A549 (cell line): ENCODE measurements around the gene ENTHD1. TPM values are rescaled to one million over a fixed set of nuclear protein-coding genes. Genes with fewer than 3 reads are reported as not detected.

ENCODE experiments used
- ATAC-seq, 2 experiments: fragments of 200-7000 bp in 1 of 2; fragments of >200 bp in 1 of 2; cut with Nextera tagmentation in 1 of 2; cut with Tn5 transposase in 1 of 2; 3 replicates each; pipeline versions ENCODE4 v1.8.0 to v1.9.1; 2018 to 2020; ENCODE audit warnings: mild to moderate bottlenecking in 1 of 2, moderate library complexity in 1 of 2
- CTCF ChIA-PET: fragments of 300-600 bp; sonication (Branson Sonifier 250); formaldehyde crosslinking; extraction: SDS; loops from one replicate; lab custom pipeline; 2021; ENCODE audit warnings: antibody characterized with exemption, inconsistent platforms; lab: Yijun Ruan, JAX
- POLR2A ChIA-PET: fragments of 350-600 bp; formaldehyde crosslinking; extraction: SDS; loops from one replicate; lab custom pipeline; 2021; ENCODE audit warnings: antibody characterized with exemption, inconsistent platforms; lab: Yijun Ruan, JAX
- DNase-seq, 2 experiments: peaks; one replicate each; pipeline versions ENCODE4 v3.0.0 to v3.0.0-alpha.2; 2011 to 2016; ENCODE audit warnings: low read depth in 1 of 2, low spot score in 1 of 2
- FAIRE-seq: peaks from 2 replicates; lab custom pipeline; 2011; peaks lifted over from hg19 to GRCh38; lab: Jason Lieb, UNC
- H3K27ac ChIP-seq, 2 experiments: fragments of >200 bp; sonication (Bioruptor Twin); formaldehyde crosslinking; 3 replicates each; pipeline ENCODE4 v1.5.1; 2016 to 2017
- H3K4me1 ChIP-seq: fragments of >200 bp; sonication (Bioruptor Twin); formaldehyde crosslinking; 3 replicates; pipeline ENCODE4 v1.6.1; 2016
- H3K4me2 ChIP-seq: fragments of >200 bp; sonication (Bioruptor Twin); formaldehyde crosslinking; 3 replicates; pipeline ENCODE4 v1.6.1; 2016
- H3K4me3 ChIP-seq: fragments of >200 bp; sonication (Bioruptor Twin); formaldehyde crosslinking; 3 replicates; pipeline ENCODE4 v1.5.1; 2016
- H3K9me3 ChIP-seq: fragments of >200 bp; sonication (Bioruptor Twin); formaldehyde crosslinking; 3 replicates; pipeline ENCODE4 v1.6.1; 2016
- BCL3 ChIP-seq: fragments of >200 bp; sonication (Bioruptor Twin); formaldehyde crosslinking; IDR thresholded peaks from 3 replicates; pipeline ENCODE4 v1.6.1; 2016
- CBX8 ChIP-seq: fragments of 200-600 bp; sonication (generic); IDR thresholded peaks from 2 replicates; pipeline ENCODE4 v1.6.1; 2016
- CEBPB ChIP-seq, 2 experiments: fragments of >200 bp in 1 of 2; sonication (Bioruptor Twin) in 1 of 2; formaldehyde crosslinking in 1 of 2; IDR thresholded peaks; 2 replicates each; pipeline ENCODE4 v1.6.1; 2012 to 2016
- CHD2 ChIP-seq: fragments of 150-350 bp; IDR thresholded peaks from 2 replicates; pipeline ENCODE4 v1.6.1; 2014; ENCODE audit warnings: low read length; ENCODE audit not compliant: partially characterized antibody
- EHF ChIP-seq: fragments of 250-450 bp; sonication (Bioruptor Pico); IDR thresholded peaks from 2 replicates; pipeline ENCODE4 v1.5.0; 2020; ENCODE audit warnings: mild to moderate bottlenecking
- EP300 ChIP-seq, 2 experiments: fragments of >200 bp; sonication (Bioruptor Twin); formaldehyde crosslinking; IDR thresholded peaks; 2 replicates in 1 of 2; 3 replicates in 1 of 2; pipeline ENCODE4 v1.6.1; 2016 to 2017
- FOSL2 ChIP-seq, 2 experiments: fragments of 450-650 bp in 1 of 2; fragments of >200 bp in 1 of 2; sonication (Bioruptor Twin) in 1 of 2; formaldehyde crosslinking; IDR thresholded peaks; 2 replicates each; pipeline versions ENCODE4 v1.5.0 to v1.6.1; 2016 to 2020; ENCODE audit warnings: mild to moderate bottlenecking in 1 of 2, moderate library complexity in 1 of 2
- FOXS1 ChIP-seq: fragments of 250-450 bp; sonication (Bioruptor Pico); IDR thresholded peaks from 2 replicates; pipeline ENCODE4 v1.5.0; 2020; ENCODE audit warnings: mild to moderate bottlenecking, moderate library complexity
- HDAC2 ChIP-seq: fragments of 200-600 bp; sonication (generic); IDR thresholded peaks from 2 replicates; pipeline ENCODE4 v1.6.1; 2016
- HEYL ChIP-seq: fragments of 250-450 bp; sonication (Bioruptor Pico); IDR thresholded peaks from 2 replicates; pipeline ENCODE4 v1.8.0; 2021; ENCODE audit warnings: mild to moderate bottlenecking, moderate library complexity
- HOXB13 ChIP-seq: fragments of 250-450 bp; sonication (Bioruptor Pico); IDR thresholded peaks from 2 replicates; pipeline ENCODE4 v1.5.0; 2020; ENCODE audit warnings: low read depth, mild to moderate bottlenecking, moderate library complexity
- KDM5A ChIP-seq: fragments of 200-600 bp; sonication (generic); IDR thresholded peaks from 2 replicates; pipeline ENCODE4 v1.6.1; 2016; ENCODE audit warnings: antibody characterized with exemption, mild to moderate bottlenecking
- MAFK ChIP-seq: fragments of 450-650 bp; IDR thresholded peaks from 2 replicates; pipeline ENCODE4 v1.6.1; 2014; ENCODE audit not compliant: partially characterized antibody
- MYC ChIP-seq: IDR thresholded peaks from 2 replicates; pipeline ENCODE4 v1.6.1; 2012; ENCODE audit warnings: mild to moderate bottlenecking, inconsistent platforms, low read length, improper control_type of control experiment, borderline replicate concordance
- NPAS2 ChIP-seq: fragments of 250-450 bp; sonication (Bioruptor Pico); IDR thresholded peaks from 2 replicates; pipeline ENCODE4 v1.8.0; 2022; ENCODE audit warnings: mild to moderate bottlenecking, moderate library complexity, borderline replicate concordance
- NR3C1 ChIP-seq: fragments of >200 bp; sonication (Bioruptor Twin); formaldehyde crosslinking; IDR thresholded peaks from 3 replicates; pipeline ENCODE4 v1.6.1; 2017
- PBX3 ChIP-seq: IDR thresholded peaks from 2 replicates; pipeline ENCODE4 v1.6.1; 2012
- POLR2A ChIP-seq: IDR thresholded peaks from 2 replicates; pipeline ENCODE4 v1.6.1; 2012; ENCODE audit warnings: mild to moderate bottlenecking, low read length
- POLR2AphosphoS2 ChIP-seq: conservative IDR thresholded peaks from 2 replicates; pipeline ENCODE4 v1.6.1; 2012; ENCODE audit warnings: low read length, improper control_type of control experiment, inconsistent platforms
- RCOR1 ChIP-seq: fragments of 150-350 bp; IDR thresholded peaks from 2 replicates; pipeline ENCODE4 v1.6.1; 2014; ENCODE audit warnings: antibody characterized with exemption, low read length, low read depth
- REST ChIP-seq: fragments of 200-600 bp; sonication (generic); IDR thresholded peaks from 2 replicates; pipeline ENCODE4 v1.6.1; 2016; ENCODE audit warnings: antibody characterized with exemption, mild to moderate bottlenecking, moderate library complexity
- RFX5 ChIP-seq: fragments of 450-650 bp; IDR thresholded peaks from 2 replicates; pipeline ENCODE4 v1.7.1; 2014; ENCODE audit warnings: antibody characterized with exemption, mild to moderate bottlenecking, moderate library complexity
- SREBF2 ChIP-seq: fragments of 450-650 bp; IDR thresholded peaks from 2 replicates; pipeline ENCODE4 v1.6.1; 2014; ENCODE audit warnings: mild to moderate bottlenecking, moderate library complexity
- ZC3H11A ChIP-seq: fragments of 450-650 bp; IDR thresholded peaks from 2 replicates; pipeline ENCODE4 v1.6.1; 2014; ENCODE audit warnings: antibody characterized with exemption, mild to moderate bottlenecking
- ZSCAN20 ChIP-seq: fragments of 250-450 bp; sonication (Bioruptor Pico); IDR thresholded peaks from 2 replicates; pipeline ENCODE4 v1.8.0; 2022; ENCODE audit warnings: mild to moderate bottlenecking, moderate library complexity
- WGBS: methylation state at CpG from one replicate; pipeline ENCODE4 v1.1.6; 2017; ENCODE audit errors: missing lambda C conversion rate; 5-methylcytosine and 5-hydroxymethylcytosine counted together
- polyA plus RNA-seq, 4 experiments: library from polyadenylated mRNA; depleted of rRNA in 3 of 4; stranded (reverse); fragments of >200 nt; fragmentation: RNase III in 1 of 4; extraction: RNeasy Plus Mini Kit Qiagen cat#74134 plus additional on column Dnase treatment in 1 of 4; gene quantifications; 2 replicates in 3 of 4; 3 replicates in 1 of 4; pipeline ENCODE4 v1.2.3, GENCODE V29; 2011 to 2017
- TF ChIP-seq, protein P1 (sequence below): fragments of 150-350 bp; IDR thresholded peaks from 2 replicates; pipeline ENCODE4 v1.6.1; 2014; ENCODE audit warnings: low read depth, mild to moderate bottlenecking, low read length
- TF ChIP-seq, protein P2 (sequence below): fragments of >200 bp; sonication (Bioruptor Twin); formaldehyde crosslinking; IDR thresholded peaks from 2 replicates; pipeline ENCODE4 v1.6.1; 2016
- TF ChIP-seq, protein P3 (sequence below): IDR thresholded peaks from 2 replicates; pipeline ENCODE4 v1.6.1; 2012
- TF ChIP-seq, protein P4 (sequence below): fragments of 250-450 bp; sonication (Bioruptor Pico); IDR thresholded peaks from 2 replicates; pipeline ENCODE4 v1.5.0; 2020; ENCODE audit warnings: low read depth, mild to moderate bottlenecking, moderate library complexity

ENTHD1 gene
- polyA plus RNA-seq, 2 of the 4 experiments (the other 2 are of a cell fraction), result not detected

GRCh38 chr22:39916496-39916895 lies 22.9 kb upstream of the ENTHD1 start (continued):
- TF ChIP-seq POLR2AphosphoS2 (no peak), MAFK (no peak), CBX8 (no peak), NR3C1 (no peak), KDM5A (no peak), MYC (no peak), POLR2A (no peak), ZC3H11A (no peak)
- TF ChIP-seq, protein P1, sequence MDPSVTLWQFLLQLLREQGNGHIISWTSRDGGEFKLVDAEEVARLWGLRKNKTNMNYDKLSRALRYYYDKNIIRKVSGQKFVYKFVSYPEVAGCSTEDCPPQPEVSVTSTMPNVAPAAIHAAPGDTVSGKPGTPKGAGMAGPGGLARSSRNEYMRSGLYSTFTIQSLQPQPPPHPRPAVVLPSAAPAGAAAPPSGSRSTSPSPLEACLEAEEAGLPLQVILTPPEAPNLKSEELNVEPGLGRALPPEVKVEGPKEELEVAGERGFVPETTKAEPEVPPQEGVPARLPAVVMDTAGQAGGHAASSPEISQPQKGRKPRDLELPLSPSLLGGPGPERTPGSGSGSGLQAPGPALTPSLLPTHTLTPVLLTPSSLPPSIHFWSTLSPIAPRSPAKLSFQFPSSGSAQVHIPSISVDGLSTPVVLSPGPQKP, result no peak

DNA sequence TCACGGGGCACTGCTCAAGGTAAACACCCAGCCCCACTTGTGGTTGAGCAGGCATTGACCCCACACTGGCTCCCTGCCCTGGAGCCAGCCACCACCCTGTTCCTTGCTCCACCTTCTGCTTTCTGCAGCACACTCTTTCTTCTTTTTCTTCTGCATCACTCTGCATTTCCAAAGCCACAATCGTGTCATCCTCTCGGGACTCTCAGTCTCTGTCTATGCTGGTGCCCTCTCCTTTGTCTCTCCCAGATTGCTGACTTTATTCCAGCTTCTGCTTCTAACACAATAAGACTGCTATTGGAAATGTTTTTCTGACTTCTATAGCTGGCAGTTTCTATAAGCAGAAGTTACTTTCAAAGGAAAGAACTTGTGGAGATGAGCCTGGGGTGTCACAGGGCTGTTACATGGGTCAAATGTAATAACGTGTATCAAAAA lies 21.8 kb upstream of the ENTHD1 start:
- DNase-seq (no peak), ATAC-seq (no peak), FAIRE-seq (no peak)
- WGBS, result 33% methylated on average over 4 of the region's 4 CpGs
- ChIA-PET POLR2A (no interaction called here), CTCF (no interaction called here)
- TF ChIP-seq ZSCAN20 (CRISPR knock-in tag) (no peak), HOXB13 (no peak), SREBF2 (no peak), NPAS2 (no peak), FOXS1 (no peak), CBX8 (no peak), BCL3 (no peak), RCOR1 (no peak), CEBPB (IDR thresholded peaks at IDR 0.05) (no peak), FOSL2 (IDR thresholded peaks at IDR 0.05) (no peak), FOSL2 (CRISPR knock-in tag; IDR thresholded peaks at IDR 0.05) (no peak), POLR2A (no peak), ZC3H11A (no peak)
- TF ChIP-seq, protein P2, sequence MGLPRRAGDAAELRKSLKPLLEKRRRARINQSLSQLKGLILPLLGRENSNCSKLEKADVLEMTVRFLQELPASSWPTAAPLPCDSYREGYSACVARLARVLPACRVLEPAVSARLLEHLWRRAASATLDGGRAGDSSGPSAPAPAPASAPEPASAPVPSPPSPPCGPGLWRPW, result no peak
- TF ChIP-seq, protein P3, sequence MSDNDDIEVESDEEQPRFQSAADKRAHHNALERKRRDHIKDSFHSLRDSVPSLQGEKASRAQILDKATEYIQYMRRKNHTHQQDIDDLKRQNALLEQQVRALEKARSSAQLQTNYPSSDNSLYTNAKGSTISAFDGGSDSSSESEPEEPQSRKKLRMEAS, result no peak
- TF ChIP-seq, protein P1, result no peak
- Histone ChIP-seq H3K27ac (no peak overlapping the region), H3K4me2 (no peak overlapping the region), H3K4me3 (no peak overlapping the region), H3K9me3 (no peaks in the 10 kb centered on the region), H3K4me1 (no peaks in the 10 kb centered on the region)

GRCh38 chr22:39914584-39914983 lies 21.0 kb upstream of the ENTHD1 start:
- Histone ChIP-seq H3K4me3 (no peak overlapping the region), H3K27ac (no peak overlapping the region), H3K9me3 (no peaks in the 10 kb centered on the region), H3K4me2 (no peak overlapping the region), H3K4me1 (no peaks in the 10 kb centered on the region)
- ATAC-seq (no peak), FAIRE-seq (no peak), DNase-seq (no peak)
- 64% methylated on average over 9 of the region's 9 CpGs for WGBS
- CTCF ChIA-PET, result interaction anchor here (0.5 kb wide), 1 partner anchor 524 kb away, joined by 3 read pairs; no protein-coding TSS in a partner anchor
- POLR2A ChIA-PET, result no interaction called here
- no peak for TF ChIP-seq PBX3
- no peak for TF ChIP-seq HEYL (CRISPR knock-in tag)
- TF ChIP-seq CBX8, result no peak
- TF ChIP-seq RFX5, result no peak
- no peak for TF ChIP-seq REST
- no peak for TF ChIP-seq EHF (CRISPR knock-in tag)
- no peak for TF ChIP-seq EP300 (IDR thresholded peaks at IDR 0.05)
- TF ChIP-seq, protein P4, sequence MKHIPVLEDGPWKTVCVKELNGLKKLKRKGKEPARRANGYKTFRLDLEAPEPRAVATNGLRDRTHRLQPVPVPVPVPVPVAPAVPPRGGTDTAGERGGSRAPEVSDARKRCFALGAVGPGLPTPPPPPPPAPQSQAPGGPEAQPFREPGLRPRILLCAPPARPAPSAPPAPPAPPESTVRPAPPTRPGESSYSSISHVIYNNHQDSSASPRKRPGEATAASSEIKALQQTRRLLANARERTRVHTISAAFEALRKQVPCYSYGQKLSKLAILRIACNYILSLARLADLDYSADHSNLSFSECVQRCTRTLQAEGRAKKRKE (CRISPR knock-in tag), result no peak
- no peak for TF ChIP-seq CHD2
- no peak for TF ChIP-seq FOSL2 (IDR thresholded peaks at IDR 0.05)
- TF ChIP-seq FOSL2 (CRISPR knock-in tag; IDR thresholded peaks at IDR 0.05), result no peak
- no peak for TF ChIP-seq HDAC2
